Measurements from ENCODE around the gene TGM4. TPM values are rescaled to one million over a fixed set of nuclear protein-coding genes. Genes with fewer than 3 reads are reported as not detected.

The TGM4 gene
- total and polyA plus RNA-seq, 2 donors from 2014 or later = not detected

- no peaks in the 10 kb centered on the region for H3K36me3 ChIP-seq (ENCODE audit: control insufficient read depth in 2 of 3, insufficient read depth in 3 of 3, low read length in 3 of 3)
- TF ChIP-seq, protein P1, sequence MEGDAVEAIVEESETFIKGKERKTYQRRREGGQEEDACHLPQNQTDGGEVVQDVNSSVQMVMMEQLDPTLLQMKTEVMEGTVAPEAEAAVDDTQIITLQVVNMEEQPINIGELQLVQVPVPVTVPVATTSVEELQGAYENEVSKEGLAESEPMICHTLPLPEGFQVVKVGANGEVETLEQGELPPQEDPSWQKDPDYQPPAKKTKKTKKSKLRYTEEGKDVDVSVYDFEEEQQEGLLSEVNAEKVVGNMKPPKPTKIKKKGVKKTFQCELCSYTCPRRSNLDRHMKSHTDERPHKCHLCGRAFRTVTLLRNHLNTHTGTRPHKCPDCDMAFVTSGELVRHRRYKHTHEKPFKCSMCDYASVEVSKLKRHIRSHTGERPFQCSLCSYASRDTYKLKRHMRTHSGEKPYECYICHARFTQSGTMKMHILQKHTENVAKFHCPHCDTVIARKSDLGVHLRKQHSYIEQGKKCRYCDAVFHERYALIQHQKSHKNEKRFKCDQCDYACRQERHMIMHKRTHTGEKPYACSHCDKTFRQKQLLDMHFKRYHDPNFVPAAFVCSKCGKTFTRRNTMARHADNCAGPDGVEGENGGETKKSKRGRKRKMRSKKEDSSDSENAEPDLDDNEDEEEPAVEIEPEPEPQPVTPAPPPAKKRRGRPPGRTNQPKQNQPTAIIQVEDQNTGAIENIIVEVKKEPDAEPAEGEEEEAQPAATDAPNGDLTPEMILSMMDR (IDR thresholded peaks at IDR 0.05; ENCODE audit: borderline replicate concordance, extremely low read depth, insufficient read depth) = no peak
- H3K9ac ChIP-seq (ENCODE audit: low read length in 3 of 3) = no peak overlapping the region
- peak in 2 of 5 donors; percentile 8 to 43 for DNase-seq
- H3K27ac ChIP-seq (ENCODE audit: low read depth in 2 of 2, low read length in 2 of 2) = no peak overlapping the region
- no peak for FAIRE-seq
- no peaks in the 10 kb centered on the region for H3K27me3 ChIP-seq (ENCODE audit: control insufficient read depth, insufficient read depth, low read length)
- H3K9me3 ChIP-seq (ENCODE audit: control insufficient read depth in 2 of 3, insufficient read depth in 1 of 3, low read length in 3 of 3) = no peaks in the 10 kb centered on the region
- intact Hi-C loops (cut with DNase I) = no loop called here
- no peak overlapping the region for H3K4me3 ChIP-seq (ENCODE audit: low read length in 3 of 3)
- no peaks in the 10 kb centered on the region for H3K4me1 ChIP-seq (ENCODE audit: control insufficient read depth in 2 of 3, insufficient read depth in 2 of 3, low read depth in 1 of 3, low read length in 3 of 3)
These were observed 25.4 kb downstream of the TGM4 start for GRCh38 chr3:44899683-44900367.

DNA sequence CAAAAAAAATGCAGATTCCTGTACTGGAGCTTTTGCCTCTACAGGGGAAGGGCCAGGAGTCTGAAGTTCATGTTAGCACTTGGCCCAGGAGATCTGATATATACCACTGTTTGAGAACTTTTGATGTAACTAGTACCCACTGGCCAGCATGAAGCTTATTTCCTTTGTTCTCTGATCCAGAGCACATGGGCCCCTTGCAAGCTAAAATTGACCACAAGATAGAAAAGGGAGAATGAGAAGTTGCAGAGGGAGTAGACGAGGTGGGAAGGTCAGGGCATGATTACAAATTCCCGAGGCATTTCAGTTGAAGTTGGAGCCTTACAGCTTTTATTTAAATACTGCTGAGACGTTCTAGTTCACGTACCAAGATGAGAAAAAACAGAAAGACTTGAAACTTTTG, 28.2 kb downstream of the TGM4 start:
- Histone ChIP-seq H3K9me3 (ENCODE audit: control insufficient read depth in 2 of 3, insufficient read depth in 1 of 3, low read length in 3 of 3) (no peaks in the 10 kb centered on the region), H3K27ac (ENCODE audit: low read depth in 2 of 2, low read length in 2 of 2) (no peak overlapping the region), H3K4me3 (ENCODE audit: low read length in 3 of 3) (no peak overlapping the region), H3K27me3 (ENCODE audit: control insufficient read depth, insufficient read depth, low read length) (no peaks in the 10 kb centered on the region), H3K4me1 (ENCODE audit: control insufficient read depth in 2 of 3, insufficient read depth in 2 of 3, low read depth in 1 of 3, low read length in 3 of 3) (no peaks in the 10 kb centered on the region), H3K36me3 (ENCODE audit: control insufficient read depth in 2 of 3, insufficient read depth in 3 of 3, low read length in 3 of 3) (no peaks in the 10 kb centered on the region), H3K9ac (ENCODE audit: low read length in 3 of 3) (no peak overlapping the region)
- intact Hi-C loops (cut with DNase I) = no loop called here
- TF ChIP-seq, protein P1 (IDR thresholded peaks at IDR 0.05; ENCODE audit: borderline replicate concordance, extremely low read depth, insufficient read depth) = no peak
- no peak for FAIRE-seq
- no peak for DNase-seq

- H3K9me3 ChIP-seq (ENCODE audit: control insufficient read depth in 2 of 3, insufficient read depth in 1 of 3, low read length in 3 of 3) = no peaks in the 10 kb centered on the region
- intact Hi-C loops (cut with DNase I) = no loop called here
- no peaks in the 10 kb centered on the region for H3K4me1 ChIP-seq (ENCODE audit: control insufficient read depth in 2 of 3, insufficient read depth in 2 of 3, low read depth in 1 of 3, low read length in 3 of 3)
- H3K27me3 ChIP-seq (ENCODE audit: control insufficient read depth, insufficient read depth, low read length) = no peaks in the 10 kb centered on the region
- FAIRE-seq = no peak
- H3K36me3 ChIP-seq (ENCODE audit: control insufficient read depth in 2 of 3, insufficient read depth in 3 of 3, low read length in 3 of 3) = no peaks in the 10 kb centered on the region
- H3K4me3 ChIP-seq (ENCODE audit: low read length in 3 of 3) = no peak overlapping the region
- DNase-seq = no peak
- H3K9ac ChIP-seq (ENCODE audit: low read length in 3 of 3) = no peak overlapping the region
- H3K27ac ChIP-seq (ENCODE audit: low read depth in 2 of 2, low read length in 2 of 2) = no peak overlapping the region
- TF ChIP-seq, protein P1 (IDR thresholded peaks at IDR 0.05; ENCODE audit: borderline replicate concordance, extremely low read depth, insufficient read depth) = no peak
These were observed 28.9 kb downstream of the TGM4 start for GRCh38 chr3:44903314-44903713.

- DNase-seq = no peak
- H3K27me3 ChIP-seq (ENCODE audit: control insufficient read depth, insufficient read depth, low read length) = no peaks in the 10 kb centered on the region
- no peak for FAIRE-seq
- no peak overlapping the region for H3K9ac ChIP-seq (ENCODE audit: low read length in 3 of 3)
- no peaks in the 10 kb centered on the region for H3K9me3 ChIP-seq (ENCODE audit: control insufficient read depth in 2 of 3, insufficient read depth in 1 of 3, low read length in 3 of 3)
- H3K4me3 ChIP-seq (ENCODE audit: low read length in 3 of 3) = no peak overlapping the region
- intact Hi-C loops (cut with DNase I) = no loop called here
- no peak overlapping the region for H3K27ac ChIP-seq (ENCODE audit: low read depth in 2 of 2, low read length in 2 of 2)
- no peaks in the 10 kb centered on the region for H3K36me3 ChIP-seq (ENCODE audit: control insufficient read depth in 2 of 3, insufficient read depth in 3 of 3, low read length in 3 of 3)
- no peaks in the 10 kb centered on the region for H3K4me1 ChIP-seq (ENCODE audit: control insufficient read depth in 2 of 3, insufficient read depth in 2 of 3, low read depth in 1 of 3, low read length in 3 of 3)
- TF ChIP-seq, protein P1 (IDR thresholded peaks at IDR 0.05; ENCODE audit: borderline replicate concordance, extremely low read depth, insufficient read depth) = no peak
These were observed 29.3 kb downstream of the TGM4 start for GRCh38 chr3:44903751-44904150.

Data from kidney (tissue), 14 donors.